WTC11 (cell line): ENCODE data around the gene PDE6B. TPM values are rescaled to one million over a fixed set of nuclear protein-coding genes. Genes with fewer than 3 reads are reported as not detected.

Experiments used
- ATAC-seq: fragments of 200-7000 bp; cut with Tn5 transposase; 2 replicates; pipeline ENCODE4 v1.10.0; 2021; ENCODE audit warnings: mild to moderate bottlenecking, moderate library complexity
- CTCF ChIA-PET: fragments of 300-600 bp; sonication (Branson Sonifier 250); formaldehyde crosslinking; loops from one replicate; lab custom pipeline; 2021; ENCODE audit warnings: antibody characterized with exemption; lab: Charles Lee
- POLR2A ChIA-PET: fragments of 350-600 bp; sonication (Branson Sonifier 250); formaldehyde crosslinking; loops from one replicate; lab custom pipeline; 2021; ENCODE audit warnings: antibody characterized with exemption; lab: Charles Lee
- DNase-seq: peaks from one replicate; pipeline ENCODE4 v3.0.0; 2021; ENCODE audit warnings: low spot score
- H3K27ac Mint-ChIP-seq: 2 replicates; pipeline ENCODE4 v1.8.0; 2021; ENCODE audit warnings: mixed read lengths
- H3K27me3 Mint-ChIP-seq: 2 replicates; pipeline ENCODE4 v1.8.0; 2021; ENCODE audit warnings: low read depth, mild to moderate bottlenecking, moderate library complexity, mixed read lengths
- H3K36me3 Mint-ChIP-seq: 2 replicates; pipeline ENCODE4 v1.8.0; 2021; ENCODE audit warnings: mixed read lengths
- H3K4me1 Mint-ChIP-seq: 2 replicates; pipeline ENCODE4 v1.8.0; 2022; ENCODE audit warnings: mixed read lengths
- H3K4me3 Mint-ChIP-seq: 2 replicates; pipeline ENCODE4 v1.8.0; 2021; ENCODE audit warnings: mild to moderate bottlenecking, moderate library complexity, mixed read lengths
- H3K9me3 Mint-ChIP-seq: 2 replicates; pipeline ENCODE4 v1.8.0; 2021; ENCODE audit warnings: mixed read lengths
- ATF1 ChIP-seq: sonication (generic); formaldehyde crosslinking; IDR thresholded peaks from 2 replicates; pipeline ENCODE4 v1.8.1; 2023; ENCODE audit warnings: mild to moderate bottlenecking, moderate library complexity, missing genetic modification reagents
- E2F5 ChIP-seq: sonication (generic); formaldehyde crosslinking; IDR thresholded peaks from 2 replicates; pipeline ENCODE4 v1.8.1; 2022; ENCODE audit warnings: mild to moderate bottlenecking, moderate library complexity, missing genetic modification reagents
- ELF4 ChIP-seq: sonication (generic); formaldehyde crosslinking; IDR thresholded peaks from 2 replicates; pipeline ENCODE4 v1.8.1; 2022; ENCODE audit warnings: low read depth, mild to moderate bottlenecking, moderate library complexity, missing genetic modification reagents
- EMX1 ChIP-seq: fragments of 250-450 bp; sonication (Bioruptor Pico); IDR thresholded peaks from 2 replicates; pipeline ENCODE4 v1.8.0; 2021; ENCODE audit warnings: mild to moderate bottlenecking
- ERG ChIP-seq: fragments of 250-450 bp; sonication (Bioruptor Pico); IDR thresholded peaks from 2 replicates; pipeline ENCODE4 v1.8.0; 2021; ENCODE audit warnings: mild to moderate bottlenecking
- FOXK1 ChIP-seq: sonication (generic); formaldehyde crosslinking; IDR thresholded peaks from 2 replicates; pipeline ENCODE4 v1.8.0; 2022; ENCODE audit warnings: mild to moderate bottlenecking, moderate library complexity, missing genetic modification reagents
- GRHL2 ChIP-seq: fragments of 250-450 bp; sonication (Bioruptor Pico); IDR thresholded peaks from 2 replicates; pipeline ENCODE4 v1.8.0; 2022; ENCODE audit warnings: mild to moderate bottlenecking, moderate library complexity; ENCODE audit not compliant: insufficient replicate concordance, severe bottlenecking
- GTF2I ChIP-seq: fragments of 250-450 bp; sonication (Bioruptor Pico); conservative IDR thresholded peaks from 2 replicates; pipeline ENCODE4 v1.4.0; 2021; ENCODE audit warnings: mild to moderate bottlenecking
- HMGXB4 ChIP-seq: sonication (generic); formaldehyde crosslinking; IDR thresholded peaks from 2 replicates; pipeline ENCODE4 v1.8.1; 2023; ENCODE audit warnings: mild to moderate bottlenecking, moderate library complexity, missing genetic modification reagents
- KAT7 ChIP-seq: sonication (generic); formaldehyde crosslinking; IDR thresholded peaks from 2 replicates; pipeline ENCODE4 v1.8.1; 2023; ENCODE audit warnings: missing genetic modification reagents, mild to moderate bottlenecking, borderline replicate concordance
- MXD4 ChIP-seq: fragments of 250-450 bp; sonication (Bioruptor Pico); IDR thresholded peaks from 2 replicates; pipeline ENCODE4 v1.8.0; 2021; ENCODE audit warnings: mild to moderate bottlenecking, moderate library complexity, borderline replicate concordance
- PRRX2 ChIP-seq: fragments of 250-450 bp; sonication (Bioruptor Pico); IDR thresholded peaks from 2 replicates; pipeline ENCODE4 v1.8.0; 2021; ENCODE audit warnings: mild to moderate bottlenecking
- RELA ChIP-seq: sonication (generic); formaldehyde crosslinking; IDR thresholded peaks from 2 replicates; pipeline ENCODE4 v1.8.1; 2022; ENCODE audit warnings: missing genetic modification reagents, mild to moderate bottlenecking, borderline replicate concordance
- TCF7 ChIP-seq: sonication (generic); formaldehyde crosslinking; IDR thresholded peaks from 2 replicates; pipeline ENCODE4 v1.8.0; 2022; ENCODE audit warnings: mild to moderate bottlenecking, low read depth, missing genetic modification reagents, moderate library complexity
- TP53 ChIP-seq: sonication (generic); formaldehyde crosslinking; IDR thresholded peaks from 2 replicates; pipeline ENCODE4 v1.8.1; 2023; ENCODE audit warnings: mild to moderate bottlenecking, missing genetic modification reagents
- USF1 ChIP-seq: sonication (generic); formaldehyde crosslinking; IDR thresholded peaks from 2 replicates; pipeline ENCODE4 v1.8.0; 2022; ENCODE audit warnings: mild to moderate bottlenecking, missing genetic modification reagents
- USF2 ChIP-seq: sonication (generic); formaldehyde crosslinking; IDR thresholded peaks from 2 replicates; pipeline ENCODE4 v1.8.1; 2023; ENCODE audit warnings: mild to moderate bottlenecking, missing genetic modification reagents, moderate library complexity
- ZMAT4 ChIP-seq: fragments of 250-450 bp; sonication (Bioruptor Pico); IDR thresholded peaks from 2 replicates; pipeline ENCODE4 v1.9.0; 2021; ENCODE audit warnings: mild to moderate bottlenecking
- ZNF317 ChIP-seq: sonication (generic); formaldehyde crosslinking; IDR thresholded peaks from 2 replicates; pipeline ENCODE4 v1.8.1; 2023; ENCODE audit warnings: low read depth, mild to moderate bottlenecking, moderate library complexity, missing genetic modification reagents, borderline replicate concordance
- ZNF416 ChIP-seq: fragments of 250-450 bp; sonication (Bioruptor Pico); IDR thresholded peaks from 2 replicates; pipeline ENCODE4 v1.9.0; 2021; ENCODE audit warnings: mild to moderate bottlenecking, inconsistent platforms
- ZNF532 ChIP-seq: fragments of 250-450 bp; sonication (Bioruptor Pico); IDR thresholded peaks from 2 replicates; pipeline ENCODE4 v1.9.0; 2021; ENCODE audit warnings: mild to moderate bottlenecking, borderline replicate concordance
- ZNF671 ChIP-seq: fragments of 250-450 bp; sonication (Bioruptor Pico); IDR thresholded peaks from 2 replicates; pipeline ENCODE4 v1.8.0; 2021; ENCODE audit warnings: mild to moderate bottlenecking
- total RNA-seq: library from RNA; stranded (reverse); gene quantifications from 3 replicates; pipeline ENCODE4 v1.2.3, GENCODE V29; 2021

The PDE6B gene
- total RNA-seq, 1 experiment from 2014 or later, result 7.1 TPM

GRCh38 chr4:648579-649292 lies 23.4 kb downstream of the PDE6B start:
- ChIA-PET POLR2A (no interaction called here), CTCF (interaction anchor here (1.1 to 2.3 kb wide), 3 partner anchors 25 to 46 kb away, joined by 3 to 9 read pairs (median 9); partner anchors contain the start of genes ATP5ME and MYL5)
- Mint-ChIP-seq H3K27me3 (peaks cover 3% of the 10 kb centered on the region; the same call in 1 of the 2 replicates), H3K4me3 (no peak overlapping the region), H3K27ac (no peak overlapping the region), H3K36me3 (no peaks in the 10 kb centered on the region), H3K4me1 (0 out of 2 replicates have a peak, but pooled peaks cover 4% of the 10 kb centered on the region), H3K9me3 (no peaks in the 10 kb centered on the region)
- no peak for TF ChIP-seq PRRX2
- TF ChIP-seq KAT7 (CRISPR knock-in tag), result no peak
- TF ChIP-seq TP53 (CRISPR knock-in tag), result no peak
- no peak for TF ChIP-seq E2F5 (CRISPR knock-in tag)
- no peak for TF ChIP-seq TCF7 (CRISPR knock-in tag)
- TF ChIP-seq ZNF416, result no peak
- no peak for TF ChIP-seq ZNF317 (CRISPR knock-in tag)
- TF ChIP-seq EMX1, result no peak
- no peak for TF ChIP-seq MXD4 (CRISPR knock-in tag)
- no peak for TF ChIP-seq ELF4 (CRISPR knock-in tag)
- TF ChIP-seq USF1, result no peak
- TF ChIP-seq FOXK1 (CRISPR knock-in tag), result no peak
- DNase-seq, result no peak
- peak; percentile 54 for ATAC-seq

GRCh38 chr4:649293-649625 lies 23.9 kb downstream of the PDE6B start:
- CTCF ChIA-PET, result interaction anchor here (2.3 kb wide), 1 partner anchor 34 kb away, joined by 9 read pairs; no protein-coding TSS in a partner anchor
- H3K4me3 Mint-ChIP-seq, result no peak overlapping the region
- DNase-seq, result no peak
- H3K4me1 Mint-ChIP-seq, result 0 out of 2 replicates have a peak, but pooled peaks cover 4% of the 10 kb centered on the region
- H3K36me3 Mint-ChIP-seq, result no peaks in the 10 kb centered on the region
- peaks cover 3% of the 10 kb centered on the region; the same call in 1 of the 2 replicates for H3K27me3 Mint-ChIP-seq
- H3K27ac Mint-ChIP-seq, result no peak overlapping the region
- POLR2A ChIA-PET, result no interaction called here
- no peaks in the 10 kb centered on the region for H3K9me3 Mint-ChIP-seq
- no peak for ATAC-seq
- TF ChIP-seq GTF2I (CRISPR knock-in tag) (no peak), ZNF671 (CRISPR knock-in tag) (no peak), RELA (CRISPR knock-in tag) (no peak), TP53 (CRISPR knock-in tag) (no peak), FOXK1 (CRISPR knock-in tag) (no peak), USF2 (no peak), ERG (CRISPR knock-in tag) (no peak), ATF1 (no peak), ZNF532 (no peak), HMGXB4 (no peak), ZMAT4 (CRISPR knock-in tag) (no peak), GRHL2 (CRISPR knock-in tag) (no peak)
